Subcutaneous adipose tissue (tissue), 4 donors: ENCODE measurements around the gene KASH5. TPM values are rescaled to one million over a fixed set of nuclear protein-coding genes. Genes with fewer than 3 reads are reported as not detected.

Experiments
- CTCF ChIP-seq: fragments of 450-650 bp; IDR thresholded peaks from one replicate; pipeline ENCODE4 v1.5.1; 2016; ENCODE audit warnings: low read depth, mild to moderate bottlenecking, control low read depth, antibody characterized with exemption, moderate library complexity
- total RNA-seq, 4 donors: library from RNA; depleted of rRNA; stranded (reverse); fragments of >200 nt; gene quantifications; one replicate each; pipeline ENCODE4 v1.1.0, GENCODE V29; 2016

Gene KASH5
- total RNA-seq, 4 donors from 2014 or later = not detected

- no peak for TF ChIP-seq CTCF
These were observed 31.7 kb upstream of the KASH5 start for GRCh38 chr19:49356382-49356781.

- no peak for TF ChIP-seq CTCF
These were observed 30.9 kb upstream of the KASH5 start for GRCh38 chr19:49357186-49357585.

DNA sequence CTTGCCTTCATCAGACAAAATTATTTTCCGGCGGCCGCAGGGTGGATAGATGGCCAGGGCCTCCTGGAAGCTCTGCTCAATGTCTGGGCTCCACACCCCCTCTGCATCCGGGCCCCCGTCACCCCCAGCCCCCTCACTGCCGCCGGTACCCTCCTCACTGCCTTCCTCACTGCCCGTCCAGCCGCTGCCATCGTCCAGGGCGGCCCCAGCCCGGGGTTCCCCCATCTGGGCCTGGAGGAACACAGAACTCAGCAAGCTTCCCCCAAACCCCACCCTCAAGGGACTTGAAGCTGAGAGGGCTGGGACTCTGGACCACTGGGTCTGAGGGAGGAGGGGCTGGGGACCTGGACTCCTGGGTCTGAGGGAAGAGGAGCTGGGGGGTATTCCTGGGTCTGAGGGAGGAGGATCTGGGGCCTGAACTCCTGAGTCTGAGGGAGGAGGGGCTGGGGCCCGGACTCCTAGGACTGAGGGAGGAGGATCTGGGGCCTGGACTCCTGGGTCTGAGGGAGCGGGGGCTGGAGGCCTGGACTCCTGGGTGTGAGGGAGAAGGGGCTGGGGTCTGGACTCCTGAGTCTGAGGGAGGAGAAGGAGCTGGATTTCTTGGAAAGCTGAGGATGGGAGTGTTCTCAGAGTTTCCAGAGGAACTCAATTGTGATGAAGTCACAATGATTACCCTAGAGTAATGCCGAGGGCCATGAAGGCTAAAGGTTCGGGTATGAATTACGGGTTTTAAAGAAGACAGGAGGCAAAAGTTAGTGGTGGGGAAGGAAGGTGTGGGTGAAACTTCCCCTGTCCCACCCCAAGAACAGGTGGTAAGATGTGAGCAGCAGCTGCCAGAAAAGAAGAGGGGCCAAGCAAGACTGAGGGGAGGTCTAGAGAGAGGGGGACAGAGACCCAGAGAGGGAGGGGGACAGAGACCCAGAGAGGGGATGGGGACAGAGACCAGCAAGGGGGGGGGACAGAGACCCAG, 27.9 kb upstream of the KASH5 start:
- TF ChIP-seq CTCF = no peak

DNA sequence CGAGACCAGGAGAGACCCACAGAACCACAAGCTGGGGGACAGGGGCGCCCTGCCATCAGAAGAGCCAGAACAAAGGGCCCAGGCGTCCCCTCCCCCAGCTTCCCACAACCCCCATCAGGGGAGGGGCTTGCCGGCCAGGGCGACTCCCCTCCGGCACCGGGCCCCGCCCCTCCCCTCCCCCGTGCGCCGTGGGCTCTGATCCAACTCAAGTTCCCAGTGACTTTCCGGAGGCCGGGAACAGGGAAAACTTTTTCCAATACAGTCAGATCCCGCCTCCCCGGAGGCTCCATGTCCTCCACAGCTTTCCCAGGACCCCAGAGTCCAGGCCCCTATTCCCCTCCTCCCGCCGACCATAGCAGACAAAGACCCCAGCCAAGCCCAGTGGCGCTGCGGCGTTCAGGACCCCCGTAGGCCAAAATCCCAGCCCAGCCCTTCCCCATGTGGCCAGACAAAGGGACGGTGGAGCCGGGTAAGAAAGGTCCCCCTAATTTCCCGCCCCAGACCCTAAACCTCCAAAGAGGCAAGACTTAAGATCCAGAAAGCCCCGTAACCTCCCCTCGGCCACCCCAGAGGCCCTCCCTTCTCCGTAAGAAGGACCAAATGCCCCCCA, 26.5 kb upstream of the KASH5 start:
- no peak for TF ChIP-seq CTCF

- no peak for TF ChIP-seq CTCF
These were observed 25.8 kb upstream of the KASH5 start, which contains the start of gene TEAD2 for GRCh38 chr19:49362048-49362928. TSS of gene TEAD2 (minus strand) at chr19:49362416. CDS start at chr19:49360075, 2,341 bp downstream.

DNA sequence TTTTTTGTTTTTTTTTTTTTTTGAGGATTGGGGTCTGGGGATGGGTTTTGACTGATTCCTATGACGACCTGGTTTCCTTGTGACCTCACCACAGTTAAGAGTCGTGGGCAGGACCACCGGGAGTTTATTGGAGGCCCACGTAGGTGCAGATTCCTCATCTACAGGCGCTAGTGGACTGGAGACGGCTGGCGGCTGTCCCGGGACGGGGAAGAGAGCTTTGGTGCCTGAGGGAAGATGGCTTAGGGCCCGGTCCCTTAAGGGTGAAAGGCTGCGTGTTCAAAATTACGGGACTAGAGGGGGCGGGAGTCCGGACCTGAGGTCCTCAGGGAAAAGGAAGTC, 25.2 kb upstream of the KASH5 start:
- no peak for TF ChIP-seq CTCF
